Uterus (tissue), 2 donors: ENCODE data around the gene HOXB7.

Experiments
- POLR2A ChIP-seq, 2 donors: fragments of 450-650 bp; IDR thresholded peaks; one replicate each; pipeline ENCODE4 v1.6.1; 2016; ENCODE audit warnings: antibody characterized with exemption in 2 of 2, mild to moderate bottlenecking in 1 of 2, moderate library complexity in 1 of 2
- TF ChIP-seq, protein P1 (sequence below), 4 experiments: fragments of 200-600 bp in 2 of 4; fragments of 450-650 bp in 2 of 4; sonication (generic) in 2 of 4; IDR thresholded peaks; one replicate each; pipeline ENCODE4 v1.5.1; 2016 to 2019; ENCODE audit warnings: antibody characterized with exemption in 4 of 4, mild to moderate bottlenecking in 2 of 4, moderate library complexity in 1 of 4

DNA sequence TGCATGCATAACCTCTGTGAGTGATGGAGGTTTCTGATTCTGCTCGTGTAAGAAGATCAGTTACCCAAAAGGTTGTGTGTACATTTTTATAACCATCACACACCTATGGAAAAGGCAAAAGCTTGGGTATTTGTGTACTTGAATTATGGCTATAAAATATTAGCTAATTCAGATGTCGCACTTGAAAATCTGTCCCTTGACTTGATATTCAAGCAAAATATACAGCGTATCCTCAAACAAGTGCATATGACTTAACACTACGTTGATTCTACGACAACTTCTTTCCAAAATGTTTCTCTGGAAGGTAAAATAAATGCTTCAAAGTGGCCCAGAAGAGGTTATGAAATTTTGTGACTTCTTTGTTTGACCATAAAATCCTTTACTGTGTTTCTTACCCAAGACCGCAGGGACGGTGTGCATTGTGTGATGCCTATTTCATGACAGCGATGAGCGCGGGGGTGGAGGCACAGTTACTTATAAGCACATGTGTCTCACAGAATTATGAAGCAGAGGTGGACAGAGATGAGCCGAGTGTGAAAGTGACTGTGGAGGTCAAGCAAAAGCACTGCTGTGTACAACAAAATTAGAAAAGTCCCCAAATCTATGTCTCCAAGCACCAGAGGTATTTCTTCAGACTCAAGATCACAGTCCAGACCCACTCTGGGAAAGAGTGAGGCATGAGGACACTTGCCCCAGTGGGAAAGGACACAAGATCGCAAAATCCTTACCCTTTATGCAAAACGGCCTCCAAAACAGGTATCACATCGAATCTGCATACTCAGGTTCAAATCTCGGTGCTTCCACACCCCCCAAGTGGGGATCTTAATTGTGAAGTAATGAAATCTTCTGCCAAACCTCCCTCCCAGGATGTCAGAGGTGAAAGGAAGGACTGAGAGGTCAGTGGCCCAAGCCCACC is 19.4 kb upstream of the HOXB7 start:
- TF ChIP-seq, protein P1, sequence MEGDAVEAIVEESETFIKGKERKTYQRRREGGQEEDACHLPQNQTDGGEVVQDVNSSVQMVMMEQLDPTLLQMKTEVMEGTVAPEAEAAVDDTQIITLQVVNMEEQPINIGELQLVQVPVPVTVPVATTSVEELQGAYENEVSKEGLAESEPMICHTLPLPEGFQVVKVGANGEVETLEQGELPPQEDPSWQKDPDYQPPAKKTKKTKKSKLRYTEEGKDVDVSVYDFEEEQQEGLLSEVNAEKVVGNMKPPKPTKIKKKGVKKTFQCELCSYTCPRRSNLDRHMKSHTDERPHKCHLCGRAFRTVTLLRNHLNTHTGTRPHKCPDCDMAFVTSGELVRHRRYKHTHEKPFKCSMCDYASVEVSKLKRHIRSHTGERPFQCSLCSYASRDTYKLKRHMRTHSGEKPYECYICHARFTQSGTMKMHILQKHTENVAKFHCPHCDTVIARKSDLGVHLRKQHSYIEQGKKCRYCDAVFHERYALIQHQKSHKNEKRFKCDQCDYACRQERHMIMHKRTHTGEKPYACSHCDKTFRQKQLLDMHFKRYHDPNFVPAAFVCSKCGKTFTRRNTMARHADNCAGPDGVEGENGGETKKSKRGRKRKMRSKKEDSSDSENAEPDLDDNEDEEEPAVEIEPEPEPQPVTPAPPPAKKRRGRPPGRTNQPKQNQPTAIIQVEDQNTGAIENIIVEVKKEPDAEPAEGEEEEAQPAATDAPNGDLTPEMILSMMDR (IDR thresholded peaks at IDR 0.05), result no peak
- no peak for TF ChIP-seq POLR2A (IDR thresholded peaks at IDR 0.05)
